GM18951 (cell line): ENCODE results near the gene CEP97.
"Not testable (repeated sequence)": the region's sequence is repeated elsewhere in the genome, so short reads cannot be mapped to it uniquely, and the experiment has no call there.

Experiments used
- POLR2A ChIP-seq: IDR thresholded peaks from 4 replicates; pipeline ENCODE4 v1.6.1; 2011; ENCODE audit warnings: mild to moderate bottlenecking; ENCODE audit not compliant: insufficient read length, insufficient read depth; ENCODE audit errors: extremely low read depth
- in situ Hi-C: fragments of 300-500 bp; cut with MboI; formaldehyde crosslinking; loops from one replicate; pipeline ENCODE4 v1.12.0; 2022; ENCODE audit warnings: low sequenced_read_pairs, mixed read lengths, inconsistent platforms; ENCODE audit not compliant: unreplicated experiment

The CEP97 gene

GRCh38 chr3:101724329-101725193 is at the start of gene CEP97:
TSS of gene CEP97 (plus strand) at chr3:101724614. CDS start at chr3:101724677, 63 bp downstream.
- in situ Hi-C loops = no loop called here
- peak; percentile 58 for TF ChIP-seq POLR2A

- in situ Hi-C loops = no loop called here
- no peak for TF ChIP-seq POLR2A
These were observed 48.7 kb upstream of the CEP97 start for GRCh38 chr3:101675709-101676215.

- TF ChIP-seq POLR2A = peak; percentile 78
- in situ Hi-C loops = no loop called here
These were observed 48.1 kb upstream of the CEP97 start for GRCh38 chr3:101676216-101676764.

- in situ Hi-C loops = no loop called here
These were observed 47.5 kb upstream of the CEP97 start, which contains the start of gene ZBTB11 for GRCh38 chr3:101676765-101677435. TSS of gene ZBTB11 (minus strand) at chr3:101677132. CDS start at chr3:101676914, 218 bp downstream.

GRCh38 chr3:101677436-101678286 is 46.8 kb upstream of the CEP97 start:
- in situ Hi-C loops = no loop called here
- TF ChIP-seq POLR2A = no peak

More at GRCh38 chr3:101676765-101677435, 47.5 kb upstream of the CEP97 start, which contains the start of gene ZBTB11:
- TF ChIP-seq POLR2A = peak; percentile 70

- in situ Hi-C loops = not testable (repeated sequence)
These were observed 45.6 kb upstream of the CEP97 start for GRCh38 chr3:101678837-101679236.

GRCh38 chr3:101680466-101680865 is 43.9 kb upstream of the CEP97 start:
- TF ChIP-seq POLR2A = no peak
- in situ Hi-C loops = no loop called here

GRCh38 chr3:101685050-101685400 is 39.4 kb upstream of the CEP97 start:
- in situ Hi-C loops = no loop called here
- TF ChIP-seq POLR2A = no peak

GRCh38 chr3:101685870-101686307 is 38.5 kb upstream of the CEP97 start:
- in situ Hi-C loops = no loop called here
- no peak for TF ChIP-seq POLR2A

- in situ Hi-C loops = no loop called here
- TF ChIP-seq POLR2A = no peak
These were observed 37.1 kb upstream of the CEP97 start for GRCh38 chr3:101687142-101687931.

GRCh38 chr3:101689286-101689685 is 35.1 kb upstream of the CEP97 start:
- in situ Hi-C loops = no loop called here
- TF ChIP-seq POLR2A = no peak

GRCh38 chr3:101690972-101691371 is 33.4 kb upstream of the CEP97 start:
- in situ Hi-C loops = loop anchor here (10.0 kb wide), 1 partner anchor 534 kb away; no protein-coding TSS in a partner anchor
- TF ChIP-seq POLR2A = no peak

- in situ Hi-C loops = loop anchor here (10.0 kb wide), 1 partner anchor 533 kb away; no protein-coding TSS in a partner anchor
These were observed 32.4 kb upstream of the CEP97 start for GRCh38 chr3:101691685-101692671.

GRCh38 chr3:101693540-101693939 is 30.9 kb upstream of the CEP97 start:
- in situ Hi-C loops = loop anchor here (10.0 kb wide), 1 partner anchor 531 kb away; no protein-coding TSS in a partner anchor

- in situ Hi-C loops = loop anchor here (10.0 kb wide), 1 partner anchor 530 kb away; no protein-coding TSS in a partner anchor
These were observed 29.6 kb upstream of the CEP97 start for GRCh38 chr3:101694836-101695235.
